Middle frontal gyrus (tissue), 1 donor: ENCODE results near the gene NTN3.
"Not testable (repeated sequence)": the region's sequence is repeated elsewhere in the genome, so short reads cannot be mapped to it uniquely, and the experiment has no call there.

ENCODE experiments used
- DNase-seq: peaks from one replicate; pipeline ENCODE4 v3.0.0-alpha.2; 2015; ENCODE audit warnings: low spot score; ENCODE audit errors: extremely low spot score

Gene NTN3

DNA sequence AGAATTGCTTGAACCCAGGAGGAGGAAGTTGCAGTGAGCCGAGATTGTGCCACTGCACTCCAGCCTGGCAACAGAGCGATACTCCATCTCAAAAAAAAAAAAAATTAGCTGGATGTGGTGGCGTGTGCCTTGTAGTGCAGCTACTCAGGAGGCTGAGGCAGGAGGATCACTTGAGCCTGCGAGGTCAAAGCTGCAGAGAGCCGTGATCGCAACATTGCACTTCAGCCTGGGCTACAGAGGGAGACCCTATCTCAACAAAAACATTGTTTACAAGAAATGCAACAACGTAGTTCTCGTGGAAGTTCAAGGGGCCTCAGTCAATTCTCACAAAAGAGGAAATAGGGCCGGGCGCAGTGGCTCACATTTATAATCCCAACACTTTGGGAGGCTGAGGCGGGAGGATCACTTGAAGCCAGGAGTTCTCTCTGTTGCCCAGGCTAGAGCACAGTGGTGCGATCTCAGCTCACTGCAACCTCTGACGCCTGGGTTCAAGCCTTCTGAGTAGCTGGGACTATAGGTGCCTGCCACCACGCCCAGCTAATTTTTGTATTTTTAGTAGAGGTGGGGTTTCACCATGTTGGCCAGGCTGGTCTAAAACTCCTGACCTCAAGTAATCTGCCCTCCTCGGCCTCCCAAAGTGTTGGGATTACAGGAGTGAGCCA, 29.8 kb upstream of the NTN3 start:
- not testable (repeated sequence) for DNase-seq

DNA sequence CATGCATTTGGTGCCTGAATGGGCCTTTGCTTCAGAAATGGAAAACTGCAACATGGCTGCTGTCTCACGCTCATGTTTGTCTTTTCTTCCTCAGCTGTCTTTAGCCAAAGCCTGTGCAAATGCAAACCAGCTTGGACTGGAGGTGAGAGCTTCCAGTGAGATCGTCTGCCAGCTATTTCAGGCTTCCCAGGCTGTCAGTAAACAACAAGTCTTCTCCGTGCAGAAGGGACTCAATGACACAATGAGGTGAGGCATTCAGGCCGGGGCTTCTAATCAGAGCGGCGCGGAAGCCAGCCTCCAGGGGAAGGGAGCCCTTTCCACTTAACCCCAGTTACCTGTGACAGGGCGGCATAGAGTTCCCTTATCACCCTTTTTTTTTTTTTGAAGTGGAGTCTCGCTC, 27.5 kb upstream of the NTN3 start:
- no peak for DNase-seq

DNA sequence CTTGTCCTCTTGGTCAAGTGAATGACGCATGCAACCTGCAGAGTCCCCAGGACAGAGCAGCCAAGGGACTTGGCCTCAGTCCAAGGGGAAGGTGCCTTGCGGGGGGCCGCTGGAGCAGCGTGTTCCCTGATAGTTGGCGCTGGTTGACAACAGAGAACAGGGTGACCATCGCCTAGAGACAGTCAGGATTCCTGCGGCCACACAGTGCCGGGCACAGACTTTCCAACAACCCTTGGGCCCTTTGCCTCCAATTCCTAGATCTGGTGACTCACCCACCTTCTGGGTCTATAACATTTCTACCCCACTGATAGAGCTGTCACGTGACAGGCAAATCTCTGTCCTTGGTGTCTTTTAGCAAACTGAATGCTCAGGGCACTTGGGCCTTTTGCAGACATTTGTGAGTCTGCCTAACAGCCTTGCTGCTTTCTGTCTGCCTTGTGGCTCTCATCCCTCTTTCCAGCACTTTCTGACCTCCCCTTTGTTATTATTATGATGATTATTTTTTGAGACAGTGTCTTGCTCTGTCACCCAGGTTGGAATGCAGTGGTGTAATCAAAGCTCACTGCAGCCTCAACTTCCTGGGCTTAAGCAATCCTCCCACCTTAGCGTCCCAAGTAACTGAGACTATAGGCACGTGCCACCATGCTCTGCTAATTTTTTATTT, 23.0 kb upstream of the NTN3 start:
- no peak for DNase-seq

DNA sequence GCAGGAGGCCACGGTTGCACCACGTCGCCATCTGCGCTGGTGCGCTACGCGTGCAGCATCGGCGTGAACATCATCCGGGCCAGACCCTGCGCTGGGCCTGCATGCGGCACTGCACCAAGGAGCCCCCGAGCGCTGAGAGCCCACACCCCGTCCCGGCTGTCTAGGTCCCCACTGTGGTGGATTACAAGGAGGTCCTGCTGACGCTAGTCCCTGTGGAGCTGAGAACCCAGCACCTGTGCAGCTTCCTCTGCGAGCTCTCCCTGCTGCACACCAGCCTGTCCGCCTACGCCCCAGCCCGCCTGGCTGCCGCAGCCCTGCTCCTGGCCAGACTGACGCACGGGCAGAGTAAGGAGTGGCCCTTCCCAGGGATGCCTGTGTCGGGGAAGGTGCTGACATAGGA, 22.0 kb upstream of the NTN3 start:
- no peak for DNase-seq

DNA sequence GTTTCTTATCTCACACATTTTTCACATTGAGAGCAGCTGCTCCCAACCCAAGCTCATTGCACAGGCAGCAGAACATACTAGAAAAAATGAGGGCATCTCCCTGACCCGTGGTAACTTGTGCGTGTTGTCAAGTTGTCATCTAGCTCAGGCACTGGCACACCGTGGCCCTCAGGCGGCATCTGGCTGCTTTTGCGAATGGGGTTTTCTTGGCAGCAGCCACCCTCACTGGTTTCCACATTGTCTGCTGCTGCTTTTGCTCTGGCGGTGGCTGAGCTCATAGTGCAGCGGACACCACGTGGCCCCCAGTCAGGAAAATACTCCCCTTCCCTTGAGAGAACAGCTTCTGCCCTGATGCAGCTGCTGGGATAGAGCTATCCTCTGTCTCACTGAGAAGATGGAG, 20.6 kb upstream of the NTN3 start:
- DNase-seq = no peak

DNA sequence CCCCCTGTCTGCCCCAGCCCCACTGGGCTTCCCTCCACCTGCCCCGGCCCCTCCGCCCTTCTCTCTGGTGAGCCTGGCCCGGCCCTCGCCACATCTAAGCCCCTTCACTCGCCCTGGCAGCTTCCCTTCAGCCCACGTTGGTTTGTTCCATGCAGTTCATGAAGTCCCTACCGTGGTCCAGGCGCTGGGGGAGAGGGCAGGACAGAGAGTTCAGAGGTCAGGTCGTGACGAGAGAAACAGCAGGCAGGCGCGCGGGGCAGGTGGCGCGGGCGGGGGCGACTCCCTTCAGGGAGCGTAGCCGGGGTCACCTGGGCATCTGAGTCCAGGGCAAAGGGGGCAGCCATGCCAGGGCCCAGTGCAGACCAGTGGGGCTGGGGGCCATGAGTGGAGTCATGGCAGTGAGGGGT, 20.1 kb upstream of the NTN3 start:
- no peak for DNase-seq

DNA sequence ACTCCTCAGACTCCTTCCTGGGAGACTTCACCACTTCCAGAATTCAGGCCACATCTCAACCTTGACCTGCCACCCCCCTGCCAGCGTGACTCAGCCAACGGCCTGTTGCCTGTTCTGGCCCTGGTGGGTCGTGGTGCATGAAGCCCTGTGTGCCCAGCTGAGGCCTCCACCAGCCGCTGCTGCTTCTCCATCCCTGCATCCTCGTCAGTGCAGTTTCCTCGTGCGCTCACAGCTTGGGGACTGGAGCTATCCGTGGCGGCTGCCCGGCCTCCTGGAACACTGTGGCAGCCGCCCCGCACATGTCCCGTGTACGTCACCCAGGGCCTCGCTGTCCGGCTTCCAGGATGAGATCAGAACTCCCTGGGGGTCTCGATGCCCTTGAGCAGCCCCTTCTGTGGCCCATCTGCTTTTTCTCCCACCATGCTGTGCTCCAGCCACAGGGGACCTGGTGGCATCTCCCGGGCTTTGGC, 19.2 kb upstream of the NTN3 start:
- DNase-seq = no peak

DNA sequence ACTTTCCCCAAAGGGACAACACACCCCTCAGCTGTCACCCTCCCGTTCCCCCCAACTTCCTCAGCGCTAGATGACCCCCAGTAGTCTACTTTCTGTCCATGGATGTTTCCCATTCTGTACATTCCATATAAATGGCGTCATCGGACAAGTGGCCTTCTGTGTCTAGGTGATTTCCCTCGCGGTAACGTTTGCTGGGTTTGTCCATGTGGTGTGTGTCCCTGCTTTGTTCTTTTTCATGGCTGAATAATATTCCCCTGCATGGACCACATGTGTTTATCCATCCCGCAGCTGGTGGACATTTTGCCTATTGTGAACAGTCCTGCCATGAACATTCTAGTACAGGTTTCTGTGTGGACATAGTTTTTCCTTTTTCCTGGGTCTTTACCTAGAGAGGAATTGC, 18.4 kb upstream of the NTN3 start:
- DNase-seq = no peak

DNA sequence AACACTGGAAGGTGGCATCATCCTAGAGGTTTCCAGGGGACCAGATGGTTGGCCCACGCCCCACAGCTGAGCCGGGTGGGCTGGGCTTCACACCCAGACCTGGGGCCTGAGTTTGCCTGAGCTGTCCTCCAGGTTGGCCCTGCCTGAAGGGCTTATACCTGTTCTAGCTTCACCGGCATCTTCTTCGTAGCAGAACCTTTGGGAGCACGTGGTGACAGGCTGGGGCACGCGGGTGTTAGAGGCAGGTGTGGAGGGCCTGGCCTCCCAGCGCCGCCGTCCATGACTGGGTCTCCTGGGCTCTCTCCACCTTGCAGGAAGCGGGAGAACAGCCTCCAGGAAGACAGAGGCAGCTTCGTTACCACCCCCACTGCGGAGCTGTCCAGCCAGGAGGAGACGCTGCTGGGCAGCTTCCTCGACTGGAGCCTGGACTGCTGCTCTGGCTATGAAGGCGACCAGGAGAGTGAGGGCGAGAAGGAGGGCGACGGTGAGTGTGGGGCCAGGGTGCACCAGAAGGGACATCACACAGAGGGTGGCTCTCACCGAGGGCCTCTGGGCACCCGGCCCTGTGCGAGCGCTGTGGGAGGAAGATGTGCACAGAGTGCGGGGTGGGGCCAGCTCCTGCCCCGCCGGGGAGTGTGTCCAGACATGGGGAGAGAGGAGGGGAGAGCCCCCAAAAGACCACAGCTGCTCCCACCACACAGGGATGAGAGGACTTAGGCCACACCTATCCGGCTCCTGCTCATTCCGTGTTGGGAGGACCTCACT, 15.8 kb upstream of the NTN3 start:
- DNase-seq = no peak

DNA sequence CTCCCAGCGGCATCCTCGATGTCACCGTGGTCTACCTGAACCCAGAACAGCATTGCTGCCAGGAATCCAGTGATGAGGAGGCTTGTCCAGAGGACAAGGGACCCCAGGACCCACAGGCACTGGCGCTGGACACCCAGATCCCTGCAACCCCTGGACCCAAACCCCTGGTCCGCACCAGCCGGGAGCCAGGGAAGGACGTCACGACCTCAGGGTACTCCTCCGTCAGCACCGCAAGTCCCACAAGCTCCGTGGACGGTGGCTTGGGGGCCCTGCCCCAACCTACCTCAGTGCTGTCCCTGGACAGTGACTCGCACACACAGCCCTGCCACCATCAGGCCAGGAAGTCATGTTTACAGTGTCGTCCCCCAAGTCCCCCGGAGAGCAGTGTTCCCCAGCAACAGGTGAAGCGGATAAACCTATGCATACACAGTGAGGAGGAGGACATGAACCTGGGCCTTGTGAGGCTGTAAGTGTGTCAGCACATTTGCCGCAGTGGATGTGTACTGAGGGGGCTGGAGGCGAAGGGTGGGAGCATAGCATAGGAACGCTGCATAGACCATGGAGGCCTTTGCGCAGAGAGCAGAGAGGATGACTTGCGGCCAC, 14.4 kb upstream of the NTN3 start:
- no peak for DNase-seq

DNA sequence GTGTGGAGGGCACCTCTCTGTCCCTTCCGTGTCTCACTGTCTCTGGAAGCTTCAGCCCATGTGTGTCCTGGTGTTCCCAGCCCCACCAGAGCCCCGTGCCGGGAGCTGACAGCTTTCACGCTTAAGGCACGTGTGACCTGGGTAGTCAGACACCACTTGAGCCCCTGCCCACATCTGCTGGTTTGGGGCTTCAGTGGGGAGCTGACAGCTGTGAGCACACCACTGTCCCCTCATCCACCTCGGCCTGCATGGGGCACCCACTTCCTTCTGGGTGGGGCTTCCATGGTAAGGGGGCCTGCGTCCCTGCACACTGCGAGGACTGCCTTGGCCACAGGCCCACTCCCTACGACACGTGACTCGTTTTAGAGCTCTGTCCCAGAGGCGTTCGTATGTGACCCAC, 13.8 kb upstream of the NTN3 start:
- DNase-seq = no peak

DNA sequence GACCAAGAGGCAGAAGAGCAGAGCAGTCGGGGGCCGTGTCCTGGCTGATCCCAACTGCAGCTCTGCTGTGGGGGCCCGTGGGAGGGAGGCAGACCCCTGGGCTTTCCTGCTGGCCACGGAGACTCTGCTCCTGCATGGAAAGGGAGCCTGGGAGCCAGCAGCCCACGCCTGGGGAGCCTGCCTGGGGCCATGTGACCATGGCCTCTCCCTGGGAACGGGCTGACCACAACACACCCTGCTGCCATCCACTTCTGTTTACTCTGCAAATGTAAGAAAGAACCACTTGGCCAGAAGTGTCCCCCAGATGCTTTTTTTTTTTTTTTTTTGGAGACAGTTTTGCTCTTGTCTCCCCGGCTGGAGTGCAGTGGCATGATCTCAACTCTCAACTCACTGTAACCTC, 13.2 kb upstream of the NTN3 start:
- DNase-seq = no peak

DNA sequence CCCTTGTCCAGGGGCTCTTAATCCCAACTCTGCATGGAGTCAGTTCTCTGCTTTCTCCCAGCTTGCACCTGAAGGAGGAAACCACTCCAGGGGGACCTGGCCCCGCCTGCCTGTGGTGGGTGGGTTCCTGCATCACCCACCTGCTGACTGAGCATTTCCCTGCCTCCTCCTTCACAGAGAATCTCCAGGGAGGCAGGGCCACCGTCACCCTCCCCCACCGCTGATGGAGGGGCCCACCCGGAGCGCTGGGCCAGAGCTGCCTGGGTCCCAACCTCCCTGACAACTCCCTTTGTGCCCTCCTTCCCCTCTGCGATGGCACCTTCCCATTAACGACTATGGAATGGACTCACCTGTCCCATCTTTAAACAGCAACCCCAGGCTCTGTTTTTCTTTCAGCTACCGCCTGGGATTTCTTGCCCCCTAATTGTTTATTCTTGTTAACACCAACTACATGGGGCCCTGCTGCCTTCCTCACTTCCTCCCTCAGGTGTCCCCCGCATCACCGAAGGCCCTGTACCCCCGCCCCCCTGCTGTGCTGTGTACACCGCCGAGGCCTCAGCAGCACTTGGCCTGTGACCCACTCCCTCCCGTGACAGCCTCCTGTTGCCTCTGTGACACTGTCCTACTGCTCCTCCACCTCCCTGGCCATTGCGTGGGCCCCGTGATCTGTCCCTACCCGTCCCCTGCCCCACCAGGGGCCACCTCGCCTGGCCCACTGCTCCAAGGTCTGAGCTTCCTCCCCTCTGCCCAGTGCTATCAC, 12.0 kb upstream of the NTN3 start:
- DNase-seq = no peak

DNA sequence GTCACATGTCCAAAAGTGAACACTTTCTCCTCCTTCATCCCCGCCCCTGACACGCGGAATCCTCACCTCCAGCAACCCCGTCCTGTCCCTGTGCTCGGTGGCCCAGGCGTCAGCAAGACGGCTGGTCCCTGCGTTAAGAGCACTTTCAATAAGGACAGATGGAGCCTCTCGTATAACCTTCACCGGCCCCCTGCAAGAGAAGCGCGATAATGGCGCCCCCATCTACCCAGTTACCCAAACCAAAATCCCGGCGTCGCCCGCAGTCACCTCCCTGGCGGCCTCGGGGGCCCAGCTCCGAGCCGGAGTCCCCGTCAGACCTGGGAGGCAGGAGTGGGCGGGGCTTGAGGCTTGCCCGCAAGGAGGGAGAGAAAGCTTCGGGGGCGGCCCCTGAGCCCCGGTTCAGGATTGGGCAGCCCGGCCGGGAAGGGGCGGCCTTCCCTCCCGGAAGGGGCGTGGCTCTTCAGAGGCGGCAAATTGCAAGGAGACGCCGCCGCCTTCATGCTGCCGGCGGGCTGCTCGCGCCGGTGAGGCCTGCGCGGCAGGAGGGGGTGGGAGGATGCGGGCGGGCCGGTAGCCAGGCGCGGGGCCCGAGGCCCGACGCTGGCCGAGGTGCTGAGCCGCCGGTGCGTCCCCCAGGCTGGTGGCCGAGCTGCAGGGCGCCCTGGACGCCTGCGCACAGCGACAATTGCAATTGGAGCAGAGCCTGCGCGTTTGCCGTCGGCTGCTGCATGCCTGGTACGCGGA, 11.3 kb upstream of the NTN3 start, which contains the start of gene TEDC2:
TEDC2 (plus strand) TSS at position 463 of the 744 bp plus-strand sequence; CDS start at position 499, 36 bp downstream.
- DNase-seq = peak; percentile 89

DNA sequence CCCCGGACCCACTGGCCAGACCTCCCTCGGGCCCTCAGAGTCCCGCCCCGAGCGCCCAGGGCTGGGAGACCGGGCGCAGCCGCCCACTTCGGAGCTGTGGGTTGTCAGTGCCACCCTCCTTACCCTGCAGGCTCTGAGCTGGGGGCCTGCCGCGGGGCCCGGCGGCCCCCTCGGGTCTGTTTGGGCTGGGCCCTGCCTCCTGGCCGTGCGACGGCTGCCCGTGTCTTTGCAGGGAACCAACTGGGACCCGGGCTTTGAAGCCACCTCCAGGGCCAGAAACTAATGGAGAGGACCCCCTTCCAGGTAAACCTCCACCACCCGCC, 10.7 kb upstream of the NTN3 start:
- DNase-seq = no peak

DNA sequence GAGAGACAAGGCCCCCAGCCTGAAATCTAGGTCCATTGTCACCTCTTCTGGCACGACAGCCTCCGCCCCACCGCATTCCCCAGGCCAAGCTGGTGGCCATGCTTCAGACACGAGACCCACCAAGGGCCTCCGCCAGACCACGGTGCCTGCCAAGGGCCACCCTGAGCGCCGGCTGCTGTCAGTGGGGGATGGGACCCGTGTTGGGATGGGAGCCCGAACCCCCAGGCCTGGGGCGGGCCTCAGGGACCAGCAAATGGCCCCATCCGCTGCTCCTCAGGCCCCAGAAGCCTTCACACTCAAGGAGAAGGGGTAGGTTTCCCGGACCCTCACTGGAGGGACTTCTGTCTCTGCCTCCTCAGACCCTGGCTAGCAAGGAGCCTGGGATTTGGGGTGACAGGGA, 10.2 kb upstream of the NTN3 start:
- no peak for DNase-seq

DNA sequence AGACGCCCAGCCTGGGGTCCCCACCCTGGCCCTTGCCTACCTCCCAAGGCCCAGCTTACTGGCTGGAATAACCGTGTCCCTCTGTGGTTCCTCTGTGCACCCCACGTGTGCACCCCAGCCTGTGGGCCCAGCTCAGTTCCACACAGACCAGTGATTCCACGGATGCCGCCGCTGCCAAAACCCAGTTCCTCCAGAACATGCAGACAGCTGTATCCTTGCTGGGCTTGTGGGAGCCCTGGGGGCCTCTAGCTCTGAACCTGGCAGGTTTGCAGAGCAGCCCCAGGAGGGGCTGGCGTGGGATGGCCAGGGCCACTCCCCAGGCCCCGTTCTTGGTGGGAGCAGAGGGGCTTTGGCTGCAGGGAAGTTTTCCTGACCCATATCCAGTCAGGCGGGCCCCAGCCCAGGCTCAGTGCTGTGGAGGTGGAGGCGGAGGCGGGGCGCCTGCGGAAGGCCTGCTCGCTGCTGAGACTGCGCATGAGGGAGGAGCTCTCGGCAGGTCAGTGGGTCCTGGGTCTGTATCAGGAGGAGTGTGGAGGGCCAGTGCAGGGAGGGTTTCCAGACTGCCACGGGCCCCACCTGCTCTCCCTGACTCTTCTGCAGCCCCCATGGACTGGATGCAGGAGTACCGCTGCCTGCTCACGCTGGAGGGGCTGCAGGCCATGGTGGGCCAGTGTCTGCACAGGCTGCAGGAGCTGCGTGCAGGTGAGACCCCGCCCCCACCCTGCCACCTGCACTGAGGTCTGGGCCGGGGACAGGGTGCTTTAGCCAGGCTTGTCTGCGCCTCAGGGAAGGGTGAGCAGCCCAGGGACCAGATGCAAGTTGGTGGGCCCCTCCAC, 8.8 kb upstream of the NTN3 start:
- DNase-seq = no peak

DNA sequence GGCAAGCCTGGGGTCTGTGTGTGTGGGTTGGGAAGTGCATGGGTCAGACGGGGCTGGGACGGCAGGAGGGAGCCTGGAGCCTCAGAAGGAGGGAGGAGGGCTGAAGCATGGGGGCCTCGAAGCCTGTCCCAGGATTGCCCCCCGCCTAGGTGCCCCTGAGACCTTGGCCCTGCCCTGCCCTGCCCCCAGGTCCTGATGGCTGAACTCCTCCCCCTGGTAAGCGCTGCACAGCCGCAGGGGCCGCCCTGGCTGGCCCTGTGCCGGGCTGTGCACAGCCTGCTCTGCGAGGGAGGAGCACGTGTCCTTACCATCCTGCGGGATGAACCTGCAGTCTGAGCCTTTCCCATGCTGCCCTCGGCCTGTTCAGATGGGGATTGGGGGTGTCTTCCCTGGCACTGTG, 6.8 kb upstream of the NTN3 start:
- DNase-seq = no peak

DNA sequence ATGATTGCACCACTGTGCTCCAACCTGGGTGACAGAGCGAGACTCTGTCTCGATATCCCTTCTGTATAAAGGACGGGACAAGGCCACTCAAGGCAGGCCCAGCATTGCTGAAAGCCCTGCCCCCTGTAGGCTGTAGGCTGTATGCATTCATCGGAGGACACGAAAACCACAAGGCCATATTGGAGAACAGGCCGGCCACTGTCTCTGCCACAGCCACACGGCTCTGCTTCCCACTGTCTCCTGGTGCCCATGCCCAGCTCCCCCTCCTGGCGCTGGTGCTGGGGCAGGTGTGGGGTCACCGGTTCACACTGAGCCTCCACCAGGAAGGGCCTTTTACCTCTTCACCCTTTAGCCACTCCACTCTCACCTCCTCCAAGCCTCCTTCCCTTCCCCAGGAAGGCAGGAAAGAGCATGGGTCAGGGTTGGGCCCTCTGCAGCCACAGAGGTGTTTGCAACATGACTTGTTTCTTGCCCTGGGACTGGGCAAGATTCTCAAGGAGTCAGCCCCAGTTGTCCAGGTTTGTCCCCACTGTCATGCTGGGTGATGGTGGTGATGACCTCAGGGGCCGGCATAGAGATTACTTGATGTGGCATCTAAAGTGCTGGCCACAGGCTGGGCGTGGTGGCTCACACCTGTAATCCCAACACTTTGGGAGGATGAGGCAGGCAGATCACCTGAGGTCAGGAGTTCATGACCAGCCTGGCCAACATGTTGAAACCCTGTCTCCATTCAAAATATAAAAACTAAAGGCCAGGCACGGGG, 5.3 kb upstream of the NTN3 start:
- DNase-seq = no peak
